ENCODE data around the gene TNFSF15.

GRCh38 chr9:114745879-114746550 lies 59.8 kb downstream of the TNFSF15 start:
- TF ChIP-seq CTCF (IDR thresholded peaks at IDR 0.05 in 4 of 5, conservative IDR thresholded peaks at IDR 0.05 in 1 of 5) (no peak), POLR2A (IDR thresholded peaks at IDR 0.05) (no peak)
